ENCODE measurements around the gene ZCWPW1.
A peak's percentile ranks its signal among the peaks of the same experiment; 100 is the strongest.

ZCWPW1 gene

GRCh38 chr7:100432053-100432452 is 3.5 kb upstream of the ZCWPW1 start:
- no peak for DNase-seq

DNA sequence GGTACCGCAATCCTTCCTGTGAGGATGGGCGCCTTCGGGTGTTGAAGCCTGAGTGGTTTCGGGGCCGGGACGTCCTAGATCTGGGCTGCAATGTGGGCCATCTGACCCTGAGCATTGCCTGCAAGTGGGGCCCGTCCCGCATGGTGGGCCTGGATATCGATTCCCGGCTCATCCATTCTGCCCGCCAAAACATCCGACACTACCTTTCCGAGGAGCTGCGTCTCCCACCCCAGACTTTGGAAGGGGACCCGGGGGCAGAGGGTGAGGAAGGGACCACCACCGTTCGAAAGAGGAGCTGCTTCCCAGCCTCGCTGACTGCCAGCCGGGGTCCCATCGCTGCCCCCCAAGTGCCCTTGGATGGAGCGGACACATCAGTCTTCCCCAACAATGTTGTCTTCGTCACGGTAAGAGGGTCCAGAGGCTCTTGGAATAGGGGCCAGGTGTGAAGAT is 2.8 kb upstream of the ZCWPW1 start:
- no peak for DNase-seq

- DNase-seq = no peak
Measured at GRCh38 chr7:100430493-100431285, 2.2 kb upstream of the ZCWPW1 start.

DNA sequence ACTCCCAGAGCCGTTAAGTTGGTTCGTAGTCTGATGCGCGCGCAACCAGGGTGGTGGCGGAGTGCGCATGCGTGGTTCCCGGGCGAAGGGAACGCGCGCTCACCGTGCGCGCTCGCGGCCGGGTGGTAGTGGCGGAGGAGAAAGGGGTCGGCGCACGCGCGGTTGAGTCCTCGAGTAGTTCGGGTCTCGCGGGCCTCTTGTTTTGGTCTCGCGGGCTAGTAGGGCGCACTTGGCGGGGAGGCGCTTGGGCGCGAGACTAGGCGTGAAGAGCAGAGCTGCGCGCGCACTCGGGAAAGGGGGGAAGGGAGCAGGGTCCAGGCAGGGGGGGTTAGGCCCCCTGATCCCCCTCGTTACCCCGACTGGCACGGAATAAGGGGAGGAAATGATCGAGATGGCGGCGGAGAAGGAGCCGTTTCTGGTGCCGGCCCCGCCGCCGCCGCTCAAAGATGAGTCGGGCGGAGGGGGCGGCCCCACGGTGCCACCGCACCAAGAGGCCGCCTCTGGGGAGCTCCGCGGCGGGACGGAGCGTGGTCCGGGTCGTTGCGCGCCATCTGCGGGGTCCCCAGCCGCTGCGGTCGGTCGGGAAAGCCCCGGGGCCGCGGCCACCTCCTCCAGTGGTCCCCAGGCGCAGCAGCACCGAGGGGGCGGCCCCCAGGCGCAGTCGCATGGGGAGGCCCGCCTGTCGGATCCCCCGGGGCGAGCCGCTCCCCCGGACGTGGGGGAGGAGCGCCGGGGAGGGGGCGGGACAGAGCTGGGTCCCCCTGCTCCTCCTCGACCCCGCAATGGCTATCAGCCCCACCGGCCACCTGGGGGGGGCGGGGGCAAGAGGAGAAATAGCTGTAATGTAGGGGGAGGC is 1.4 kb upstream of the ZCWPW1 start, which contains the start of gene MEPCE:
MEPCE (plus strand) TSS at position 195 of the 856 bp plus-strand sequence; CDS start at position 383, 188 bp downstream.
- DNase-seq = peak; percentile 97

DNA sequence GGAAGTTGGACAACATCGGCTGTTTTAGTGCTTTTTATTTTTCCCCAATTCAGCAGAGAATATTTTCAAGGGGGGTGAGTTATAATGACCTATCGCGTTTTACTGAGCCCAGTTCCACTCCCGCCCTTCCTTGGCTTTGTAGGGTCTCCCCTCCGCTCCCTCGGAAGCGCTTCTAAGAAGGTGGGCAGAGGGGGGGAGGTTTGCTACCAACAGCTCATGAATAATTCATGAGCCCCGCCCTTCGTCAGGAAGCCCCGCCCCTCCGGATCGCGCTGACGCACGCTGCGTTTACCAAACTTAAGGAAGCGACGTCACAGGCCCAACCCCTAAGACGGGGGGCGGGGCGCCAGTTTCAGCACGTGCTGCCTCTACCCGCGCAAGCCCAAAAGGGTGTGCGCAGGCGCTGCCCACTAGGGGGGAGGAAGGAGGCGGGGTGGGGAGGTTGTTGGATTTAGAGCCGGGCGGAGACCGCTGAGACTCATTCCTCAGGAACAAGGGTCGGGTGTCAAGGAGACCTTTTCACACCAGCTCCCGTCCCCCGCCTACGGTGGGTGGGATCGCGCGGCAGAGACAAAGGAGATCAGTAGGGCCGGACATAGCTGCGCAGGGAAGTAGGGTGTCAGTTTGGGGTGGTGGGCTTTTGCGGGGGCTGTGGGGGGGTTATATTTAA is 599 bp upstream of the ZCWPW1 start:
- peak; percentile 99 for DNase-seq

GRCh38 chr7:100427762-100428198 is 723 bp downstream of the ZCWPW1 start:
- DNase-seq = no peak

DNA sequence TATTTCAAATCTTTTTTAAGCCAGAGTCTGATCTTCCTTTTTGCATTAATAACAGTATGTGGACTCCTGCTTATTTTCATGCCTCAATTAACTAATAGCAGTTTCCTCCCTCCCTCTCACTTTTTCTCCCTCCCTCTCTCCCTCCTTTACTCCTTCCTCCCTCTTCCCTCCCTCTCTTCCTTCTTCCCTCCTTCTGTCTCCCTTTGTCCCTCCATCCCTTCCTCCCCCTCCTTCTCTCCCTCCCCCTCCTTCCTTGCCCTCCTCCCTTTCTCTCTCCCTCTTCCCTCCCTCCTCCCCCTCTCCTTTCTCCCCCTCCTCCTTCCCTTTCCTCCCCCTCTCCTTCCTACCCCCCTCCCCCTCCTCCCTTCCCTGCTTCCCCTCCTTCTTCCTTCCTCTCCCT is 2.0 kb downstream of the ZCWPW1 start:
- DNase-seq = no peak

- no peak for DNase-seq
Measured at GRCh38 chr7:100425347-100425746, 3.2 kb downstream of the ZCWPW1 start.

- no peak for DNase-seq
Measured at GRCh38 chr7:100423315-100423714, 5.2 kb downstream of the ZCWPW1 start.

DNA sequence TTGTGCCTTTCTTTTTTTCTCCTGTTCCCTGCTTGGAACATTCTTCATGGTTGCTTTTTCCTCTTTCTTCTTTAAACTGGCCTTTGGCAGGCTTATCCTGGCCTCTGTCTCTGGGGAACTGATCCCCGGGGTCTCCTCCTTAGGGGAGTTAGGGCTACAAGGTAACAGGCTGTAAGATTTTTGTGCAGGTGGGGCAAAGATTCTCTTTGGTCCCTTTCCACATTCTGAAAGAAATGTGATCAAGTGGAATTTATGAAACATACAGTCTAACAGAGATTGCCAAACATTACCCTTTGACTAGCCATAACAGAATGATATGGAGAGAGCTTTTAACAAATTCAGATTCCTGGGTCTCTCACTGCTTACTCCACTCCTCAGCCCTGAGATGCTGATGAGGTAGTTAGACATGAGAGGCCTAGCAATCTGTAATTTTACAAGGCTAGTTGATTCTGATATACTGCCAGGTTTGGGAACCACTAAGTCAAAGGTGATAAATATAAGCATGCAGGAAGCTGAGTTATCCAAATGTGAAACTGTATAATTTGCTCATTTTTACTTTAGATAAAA is 8.8 kb downstream of the ZCWPW1 start:
- no peak for DNase-seq

DNA sequence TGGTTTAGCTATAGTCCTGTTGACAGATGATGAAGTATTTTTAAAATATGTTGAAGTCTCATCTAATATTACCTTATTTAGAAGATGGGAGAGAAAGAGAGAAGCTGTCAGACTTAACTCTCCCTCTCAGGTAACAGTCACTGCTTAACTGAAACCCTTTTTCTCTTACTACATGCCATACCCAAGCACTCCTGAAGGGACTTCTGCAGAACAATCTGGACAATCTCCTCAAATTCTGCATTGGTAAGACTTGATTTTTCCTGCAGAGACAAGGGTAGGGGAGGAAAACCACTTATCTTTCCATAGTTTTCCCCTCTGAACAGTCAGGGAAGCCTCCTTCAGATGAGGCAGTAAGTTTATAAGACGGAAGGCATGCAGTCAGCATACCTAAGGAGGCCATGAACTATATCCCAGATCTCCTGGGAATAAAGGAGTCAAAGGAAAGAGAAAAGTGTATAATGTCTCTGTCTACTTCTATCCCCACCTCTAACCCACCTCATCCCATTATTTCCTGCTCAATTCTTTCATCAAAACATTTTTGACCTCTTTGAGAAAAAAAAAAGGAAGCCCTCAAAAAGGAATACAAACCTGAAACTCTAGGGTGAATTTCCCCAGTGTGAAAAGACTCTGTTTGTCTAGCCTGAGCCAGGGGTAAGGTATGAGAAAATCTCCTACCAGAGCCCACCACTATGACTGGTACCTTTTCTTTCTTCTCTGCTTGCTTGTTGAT is 9.4 kb downstream of the ZCWPW1 start:
- DNase-seq = no peak

DNA sequence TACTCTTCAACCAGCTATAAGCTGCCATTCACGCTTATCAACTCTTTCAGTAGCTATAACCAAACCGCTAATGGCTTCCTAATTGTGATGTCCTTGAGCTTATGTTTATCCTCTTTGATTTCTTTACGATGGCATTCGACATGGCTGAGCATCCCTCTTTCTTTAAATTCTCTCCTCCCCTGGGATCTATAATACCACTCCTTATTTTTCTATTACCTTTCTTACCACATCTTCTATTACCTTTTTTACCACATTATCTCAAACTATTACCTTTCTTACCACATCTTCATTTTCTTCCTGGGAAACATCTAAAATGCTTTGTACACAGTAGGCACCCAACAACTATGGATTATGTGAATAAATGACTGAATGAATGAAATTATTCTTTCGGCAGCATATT is 13.1 kb downstream of the ZCWPW1 start:
- no peak for DNase-seq

GRCh38 chr7:100413889-100414288 is 14.6 kb downstream of the ZCWPW1 start:
- no peak for DNase-seq

- DNase-seq = no peak
Measured at GRCh38 chr7:100413346-100413745, 15.2 kb downstream of the ZCWPW1 start.

GRCh38 chr7:100411101-100411500 is 17.4 kb downstream of the ZCWPW1 start:
- DNase-seq = no peak

DNA sequence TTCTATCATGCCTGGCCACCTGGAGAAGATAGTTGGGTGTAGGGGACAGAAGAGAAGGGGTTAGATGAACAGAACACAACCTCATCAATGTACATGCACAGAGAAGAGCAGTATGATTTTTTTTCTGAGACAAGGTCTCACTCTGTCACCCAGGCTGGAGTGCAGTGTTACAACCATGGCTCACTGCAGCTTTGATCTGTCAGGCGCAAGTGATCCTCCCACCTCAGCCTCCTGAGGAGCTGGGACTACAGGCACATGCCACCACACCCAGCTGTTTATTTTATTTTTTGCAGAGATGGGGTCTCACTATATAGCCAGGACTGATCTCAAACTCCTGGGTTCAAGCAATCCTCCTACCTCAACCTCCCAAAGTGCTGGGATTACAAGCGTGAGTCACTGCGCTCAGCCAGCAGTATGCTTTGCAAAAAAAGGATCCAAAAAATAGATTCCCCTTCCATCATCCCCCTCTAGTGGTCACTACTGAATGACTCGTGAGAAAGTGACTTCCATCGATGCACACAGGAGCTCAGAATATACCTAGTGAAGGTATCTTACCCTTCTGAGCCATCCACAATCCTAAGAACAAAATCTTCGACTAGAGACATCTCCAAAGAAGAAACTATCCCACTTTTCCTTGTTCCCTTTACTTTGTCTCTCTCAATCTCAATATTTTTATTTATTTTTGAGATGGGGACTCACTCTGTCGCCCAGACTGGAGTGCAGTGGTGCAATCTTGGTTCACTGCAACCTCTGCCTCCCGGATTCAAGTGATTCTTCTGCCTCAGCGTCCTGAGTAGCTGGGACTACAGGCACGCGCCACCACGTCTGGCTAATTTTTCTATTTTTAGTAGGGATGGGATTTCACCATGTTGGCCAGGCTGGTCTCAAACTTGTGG is 21.0 kb downstream of the ZCWPW1 start:
- peak; percentile 28 for DNase-seq

DNA sequence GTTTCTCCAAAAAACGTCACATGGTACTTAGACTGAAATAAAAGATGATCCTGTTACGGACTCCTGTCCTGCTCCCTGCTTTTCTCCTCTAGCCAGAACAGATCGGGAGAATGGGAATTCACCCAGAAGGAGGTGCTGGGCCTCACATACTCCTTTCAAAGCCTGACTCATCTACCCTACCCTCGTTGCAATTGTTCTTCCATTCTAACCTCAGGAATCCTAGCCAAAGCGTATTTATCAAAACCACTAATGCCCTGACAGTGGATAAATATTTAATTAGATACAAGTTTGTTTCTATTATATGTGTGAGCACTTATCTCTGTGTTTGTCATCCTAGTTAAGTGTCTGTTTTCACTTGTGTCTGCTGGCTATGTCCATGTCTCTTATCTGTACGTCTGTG is 21.7 kb downstream of the ZCWPW1 start:
- no peak for DNase-seq

GRCh38 chr7:100402241-100402640 is 26.3 kb downstream of the ZCWPW1 start:
- no peak for DNase-seq

- no peak for DNase-seq
Measured at GRCh38 chr7:100401811-100402210, 26.7 kb downstream of the ZCWPW1 start.

- no peak for DNase-seq
Measured at GRCh38 chr7:100400656-100401055, 27.8 kb downstream of the ZCWPW1 start.

- DNase-seq = no peak
Measured at GRCh38 chr7:100400041-100400440, 28.5 kb downstream of the ZCWPW1 start.

All from COR-L47 (cell line).